Measurements from ENCODE around the gene IFNB1. TPM values are rescaled to one million over a fixed set of nuclear protein-coding genes. Genes with fewer than 3 reads are reported as not detected.

IFNB1 gene
- total RNA-seq, 1 donor from 2014 or later = not detected

DNA sequence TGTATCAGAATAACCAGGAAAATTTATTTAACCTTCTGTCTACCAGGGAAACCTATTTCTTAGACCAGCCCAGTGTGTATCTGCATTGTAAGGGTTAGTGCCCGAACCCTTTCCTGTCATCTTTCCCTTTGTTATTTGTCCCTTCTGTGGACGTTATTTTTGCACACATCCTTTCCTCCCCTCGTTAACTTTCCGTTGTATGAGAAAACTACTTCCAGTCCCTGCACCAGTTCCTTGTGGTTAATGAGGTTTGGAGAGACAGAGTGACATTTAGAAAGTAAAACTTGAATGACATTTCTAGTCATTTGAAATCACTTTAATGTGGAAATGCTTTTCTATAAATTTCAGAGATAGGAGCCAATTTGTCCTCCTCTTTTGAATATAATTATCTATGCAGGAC lies 4.3 kb upstream of the IFNB1 start:
- DNase-seq (ENCODE audit: extremely low spot score in 2 of 2) = no peak
- Histone ChIP-seq H3K27ac (no peak overlapping the region), H3K4me1 (no peaks in the 10 kb centered on the region), H3K9me3 (no peaks in the 10 kb centered on the region), H3K36me3 (no peaks in the 10 kb centered on the region), H3K4me3 (no peak overlapping the region), H3K27me3 (no peaks in the 10 kb centered on the region)
- intact Hi-C loops (cut with DNase I) = no loop called here
- TF ChIP-seq POLR2A (IDR thresholded peaks at IDR 0.05) (no peak), POLR2AphosphoS5 (IDR thresholded peaks at IDR 0.05; ENCODE audit: insufficient read depth in 1 of 2, low read depth in 1 of 2) (no peak)
- TF ChIP-seq, protein P1, sequence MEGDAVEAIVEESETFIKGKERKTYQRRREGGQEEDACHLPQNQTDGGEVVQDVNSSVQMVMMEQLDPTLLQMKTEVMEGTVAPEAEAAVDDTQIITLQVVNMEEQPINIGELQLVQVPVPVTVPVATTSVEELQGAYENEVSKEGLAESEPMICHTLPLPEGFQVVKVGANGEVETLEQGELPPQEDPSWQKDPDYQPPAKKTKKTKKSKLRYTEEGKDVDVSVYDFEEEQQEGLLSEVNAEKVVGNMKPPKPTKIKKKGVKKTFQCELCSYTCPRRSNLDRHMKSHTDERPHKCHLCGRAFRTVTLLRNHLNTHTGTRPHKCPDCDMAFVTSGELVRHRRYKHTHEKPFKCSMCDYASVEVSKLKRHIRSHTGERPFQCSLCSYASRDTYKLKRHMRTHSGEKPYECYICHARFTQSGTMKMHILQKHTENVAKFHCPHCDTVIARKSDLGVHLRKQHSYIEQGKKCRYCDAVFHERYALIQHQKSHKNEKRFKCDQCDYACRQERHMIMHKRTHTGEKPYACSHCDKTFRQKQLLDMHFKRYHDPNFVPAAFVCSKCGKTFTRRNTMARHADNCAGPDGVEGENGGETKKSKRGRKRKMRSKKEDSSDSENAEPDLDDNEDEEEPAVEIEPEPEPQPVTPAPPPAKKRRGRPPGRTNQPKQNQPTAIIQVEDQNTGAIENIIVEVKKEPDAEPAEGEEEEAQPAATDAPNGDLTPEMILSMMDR (IDR thresholded peaks at IDR 0.05) = no peak

- intact Hi-C loops (cut with DNase I) = no loop called here
- DNase-seq (ENCODE audit: extremely low spot score in 2 of 2) = no peak
- no peak overlapping the region for H3K27ac ChIP-seq
- no peaks in the 10 kb centered on the region for H3K9me3 ChIP-seq
- no peak overlapping the region for H3K4me3 ChIP-seq
- TF ChIP-seq POLR2A (IDR thresholded peaks at IDR 0.05) (no peak), POLR2AphosphoS5 (IDR thresholded peaks at IDR 0.05; ENCODE audit: insufficient read depth in 1 of 2, low read depth in 1 of 2) (no peak)
- TF ChIP-seq, protein P1 (IDR thresholded peaks at IDR 0.05) = no peak
- H3K36me3 ChIP-seq = no peaks in the 10 kb centered on the region
- H3K27me3 ChIP-seq = no peaks in the 10 kb centered on the region
- H3K4me1 ChIP-seq = no peaks in the 10 kb centered on the region
Observed at GRCh38 chr9:21081451-21081850, 3.7 kb upstream of the IFNB1 start.

- TF ChIP-seq, protein P1 (IDR thresholded peaks at IDR 0.05) = no peak
- TF ChIP-seq POLR2AphosphoS5 (IDR thresholded peaks at IDR 0.05; ENCODE audit: insufficient read depth in 1 of 2, low read depth in 1 of 2) (no peak), POLR2A (IDR thresholded peaks at IDR 0.05) (no peak)
- no peaks in the 10 kb centered on the region for H3K4me1 ChIP-seq
- DNase-seq (ENCODE audit: extremely low spot score in 2 of 2) = no peak
- no peak overlapping the region for H3K4me3 ChIP-seq
- H3K27ac ChIP-seq = no peak overlapping the region
- no peaks in the 10 kb centered on the region for H3K36me3 ChIP-seq
- no peaks in the 10 kb centered on the region for H3K9me3 ChIP-seq
- intact Hi-C loops (cut with DNase I) = no loop called here
- no peaks in the 10 kb centered on the region for H3K27me3 ChIP-seq
Observed at GRCh38 chr9:21080793-21081192, 3.1 kb upstream of the IFNB1 start.

GRCh38 chr9:21078702-21079101 lies 960 bp upstream of the IFNB1 start:
- Histone ChIP-seq H3K4me1 (no peaks in the 10 kb centered on the region), H3K4me3 (no peak overlapping the region), H3K36me3 (no peaks in the 10 kb centered on the region), H3K9me3 (no peaks in the 10 kb centered on the region), H3K27ac (no peak overlapping the region), H3K27me3 (no peaks in the 10 kb centered on the region)
- no peak for TF ChIP-seq POLR2A (IDR thresholded peaks at IDR 0.05)
- TF ChIP-seq, protein P1 (IDR thresholded peaks at IDR 0.05) = no peak
- no peak for TF ChIP-seq POLR2AphosphoS5 (IDR thresholded peaks at IDR 0.05; ENCODE audit: insufficient read depth in 1 of 2, low read depth in 1 of 2)
- no peak for DNase-seq (ENCODE audit: extremely low spot score in 2 of 2)
- intact Hi-C loops (cut with DNase I) = no loop called here

DNA sequence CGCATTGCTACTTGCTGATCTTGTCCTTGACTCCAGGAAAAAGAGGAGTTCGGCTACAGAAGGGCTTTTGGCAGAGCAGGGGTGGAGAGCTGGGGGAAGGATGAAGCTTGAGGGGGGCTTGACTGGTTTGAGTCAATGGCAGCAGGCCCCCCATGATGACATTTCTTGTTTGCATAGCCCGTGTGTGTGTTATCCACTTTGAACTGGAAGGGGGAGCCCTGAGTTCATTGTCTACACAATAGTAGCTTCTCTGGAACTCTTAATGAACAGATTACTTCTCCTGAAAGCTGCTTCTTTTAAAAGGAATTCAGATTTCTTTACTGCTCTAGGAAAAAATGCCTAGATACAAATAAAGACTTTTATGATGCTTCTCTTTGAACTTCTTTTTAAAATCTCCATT lies 2.3 kb downstream of the IFNB1 start:
- H3K4me1 ChIP-seq = peaks cover 3% of the 10 kb centered on the region
- no peaks in the 10 kb centered on the region for H3K9me3 ChIP-seq
- no peak overlapping the region for H3K4me3 ChIP-seq
- H3K27me3 ChIP-seq = no peaks in the 10 kb centered on the region
- no peaks in the 10 kb centered on the region for H3K36me3 ChIP-seq
- intact Hi-C loops (cut with DNase I) = no loop called here
- no peak for DNase-seq (ENCODE audit: extremely low spot score in 2 of 2)
- H3K27ac ChIP-seq = no peak overlapping the region
- TF ChIP-seq POLR2AphosphoS5 (IDR thresholded peaks at IDR 0.05; ENCODE audit: insufficient read depth in 1 of 2, low read depth in 1 of 2) (no peak), POLR2A (IDR thresholded peaks at IDR 0.05) (no peak)
- TF ChIP-seq, protein P1 (IDR thresholded peaks at IDR 0.05) = no peak
